H1 (cell line): ENCODE data around the gene KLK8. TPM values are rescaled to one million over a fixed set of nuclear protein-coding genes. Genes with fewer than 3 reads are reported as not detected.

Source experiments
- CTCF ChIA-PET: fragments of 300-600 bp; sonication (Branson Sonifier 250); formaldehyde crosslinking; loops from one replicate; lab custom pipeline; 2021; ENCODE audit not compliant: partially characterized antibody; lab: Charles Lee
- POLR2A ChIA-PET: fragments of 300-600 bp; sonication (Branson Sonifier 250); formaldehyde crosslinking; loops from one replicate; lab custom pipeline; 2021; ENCODE audit warnings: inconsistent platforms; ENCODE audit not compliant: partially characterized antibody; lab: Charles Lee
- DNase-seq, 2 experiments: peaks; one replicate each; pipeline versions ENCODE4 v3.0.0 to v3.0.0-alpha.2; 2010 to 2022; ENCODE audit warnings: low spot score in 2 of 2, low read depth in 1 of 2, mixed read lengths in 1 of 2
- FAIRE-seq: peaks from 2 replicates; lab custom pipeline; 2011; peaks lifted over from hg19 to GRCh38; lab: Jason Lieb, UNC
- H2AFZ ChIP-seq: 2 replicates; pipeline ENCODE4 v1.8.1; 2012; ENCODE audit warnings: low read length, inconsistent platforms
- H2AK5ac ChIP-seq: 2 replicates; pipeline ENCODE4 v1.6.1; 2013; ENCODE audit warnings: low read depth, low read length
- H2BK120ac ChIP-seq: replicated peaks from 2 replicates; pipeline ENCODE3; 2013; ENCODE audit warnings: low read depth, low read length, inconsistent platforms
- H2BK12ac ChIP-seq: 2 replicates; pipeline ENCODE4 v1.6.1; 2013; ENCODE audit warnings: low read depth, low read length
- H2BK15ac ChIP-seq: 2 replicates; pipeline ENCODE4 v1.6.1; 2013; ENCODE audit warnings: low read length
- H2BK20ac ChIP-seq: 2 replicates; pipeline ENCODE4 v1.6.1; 2013; ENCODE audit warnings: low read length
- H2BK5ac ChIP-seq: 2 replicates; pipeline ENCODE4 v1.6.1; 2013; ENCODE audit warnings: low read depth, low read length
- H3K14ac ChIP-seq: 2 replicates; pipeline ENCODE4 v1.6.1; 2013; ENCODE audit warnings: inconsistent platforms; ENCODE audit not compliant: insufficient read length
- H3K18ac ChIP-seq: 2 replicates; pipeline ENCODE4 v1.6.1; 2013; ENCODE audit warnings: low read length; ENCODE audit errors: extremely low read depth
- H3K23ac ChIP-seq: 2 replicates; pipeline ENCODE4 v1.6.1; 2013; ENCODE audit warnings: inconsistent platforms; ENCODE audit not compliant: insufficient read length
- H3K23me2 ChIP-seq: 2 replicates; pipeline ENCODE4 v1.6.1; 2013; ENCODE audit warnings: low read depth, low read length
- H3K27ac ChIP-seq: 2 replicates; pipeline ENCODE4 v1.6.1; 2011; ENCODE audit warnings: low read depth, low read length, inconsistent platforms
- H3K27me3 ChIP-seq, 4 experiments: replicated peaks in 1 of 4; 1 replicate in 1 of 4; 2 replicates in 3 of 4; pipeline versions ENCODE4 v1.6.1 to v1.8.1; 2011 to 2013; ENCODE audit warnings: low read length in 3 of 4, mild to moderate bottlenecking in 3 of 4, inconsistent platforms in 2 of 4, mixed read lengths in 2 of 4, moderate library complexity in 1 of 4; ENCODE audit not compliant: control insufficient read depth in 3 of 4, insufficient read depth in 3 of 4; ENCODE audit errors: extremely low read depth in 1 of 4
- H3K36me3 ChIP-seq, 4 experiments: 2 replicates each; pipeline versions ENCODE4 v1.6.1 to v1.8.1; 2011 to 2013; ENCODE audit warnings: mild to moderate bottlenecking in 4 of 4, low read length in 3 of 4, moderate library complexity in 2 of 4, control low read depth in 1 of 4, inconsistent platforms in 1 of 4; ENCODE audit not compliant: insufficient read depth in 4 of 4, control insufficient read depth in 2 of 4
- H3K4ac ChIP-seq: replicated peaks from 2 replicates; pipeline ENCODE3; 2013; ENCODE audit warnings: low read length, low read depth, mixed read lengths, inconsistent platforms; ENCODE audit not compliant: insufficient read length
- H3K4me1 ChIP-seq, 4 experiments: replicated peaks in 1 of 4; 1 replicate in 1 of 4; 2 replicates in 3 of 4; pipeline versions ENCODE4 v1.6.1 to v1.8.1; 2011 to 2013; ENCODE audit warnings: low read length in 3 of 4, inconsistent platforms in 2 of 4, mixed read lengths in 1 of 4; ENCODE audit not compliant: insufficient read depth in 4 of 4, control insufficient read depth in 3 of 4
- H3K4me2 ChIP-seq, 2 experiments: 2 replicates each; pipeline versions ENCODE4 v1.6.1 to v1.8.1; 2011 to 2013; ENCODE audit warnings: low read depth in 2 of 2, low read length in 2 of 2, control low read depth in 1 of 2, inconsistent platforms in 1 of 2, mild to moderate bottlenecking in 1 of 2; ENCODE audit not compliant: insufficient read depth in 1 of 2
- H3K4me3 ChIP-seq, 4 experiments: fragments of 200-600, 300-600 bp in 1 of 4; sonication (generic), shearing (Covaris generic), sonication (Bioruptor Twin) in 1 of 4; 2 replicates each; pipeline versions ENCODE4 v1.5.1 to v1.8.1; 2011 to 2016; ENCODE audit warnings: low read length in 4 of 4, low read depth in 3 of 4, control low read depth in 2 of 4, inconsistent platforms in 2 of 4, mild to moderate bottlenecking in 2 of 4, mixed read lengths in 1 of 4, moderate library complexity in 1 of 4; ENCODE audit not compliant: insufficient read depth in 2 of 4; ENCODE audit errors: extremely low read depth in 1 of 4
- H3K56ac ChIP-seq: replicated peaks from 2 replicates; pipeline ENCODE3; 2013; ENCODE audit warnings: low read depth, mild to moderate bottlenecking, mixed read lengths, low read length, inconsistent platforms; ENCODE audit not compliant: insufficient read length
- H3K79me1 ChIP-seq: 2 replicates; pipeline ENCODE4 v1.6.1; 2013; ENCODE audit warnings: low read depth, low read length, control low read depth
- H3K79me2 ChIP-seq, 2 experiments: 2 replicates each; pipeline versions ENCODE4 v1.6.1 to v1.8.1; 2012 to 2013; ENCODE audit warnings: low read length in 2 of 2, mild to moderate bottlenecking in 2 of 2, inconsistent platforms in 1 of 2; ENCODE audit not compliant: insufficient read depth in 2 of 2, control insufficient read depth in 1 of 2
- H3K9ac ChIP-seq, 4 experiments: replicated peaks in 1 of 4; 1 replicate in 1 of 4; 2 replicates in 3 of 4; pipeline versions ENCODE4 v1.6.1 to v1.8.1; 2011 to 2013; ENCODE audit warnings: low read depth in 3 of 4, low read length in 3 of 4, control low read depth in 2 of 4, mild to moderate bottlenecking in 2 of 4, moderate library complexity in 2 of 4, inconsistent platforms in 1 of 4; ENCODE audit errors: extremely low read depth in 1 of 4
- H3K9me3 ChIP-seq, 2 experiments: 2 replicates each; pipeline versions ENCODE4 v1.6.1 to v1.8.1; 2012 to 2013; ENCODE audit warnings: mild to moderate bottlenecking in 2 of 2, moderate library complexity in 2 of 2, control low read depth in 1 of 2, inconsistent platforms in 1 of 2, low read depth in 1 of 2, low read length in 1 of 2, mixed read lengths in 1 of 2; ENCODE audit not compliant: insufficient read depth in 2 of 2
- H4K20me1 ChIP-seq, 2 experiments: replicated peaks in 1 of 2; 2 replicates each; pipeline versions ENCODE3 to v1.8.1; 2011 to 2013; ENCODE audit warnings: inconsistent platforms in 2 of 2, low read length in 2 of 2, mild to moderate bottlenecking in 1 of 2; ENCODE audit not compliant: insufficient read depth in 2 of 2, control insufficient read depth in 1 of 2
- H4K5ac ChIP-seq: 2 replicates; pipeline ENCODE4 v1.6.1; 2013; ENCODE audit warnings: low read length, low read depth, mixed read lengths, inconsistent platforms; ENCODE audit not compliant: insufficient read length
- H4K8ac ChIP-seq: 2 replicates; pipeline ENCODE4 v1.8.0; 2013; ENCODE audit warnings: mild to moderate bottlenecking, moderate library complexity, low read length, inconsistent platforms; ENCODE audit not compliant: insufficient read depth; ENCODE audit errors: extremely low read depth
- H4K91ac ChIP-seq: replicated peaks from 2 replicates; pipeline ENCODE3; 2013; ENCODE audit warnings: low read length, mixed read lengths, inconsistent platforms; ENCODE audit not compliant: insufficient read length
- PHF8 ChIP-seq: fragments of 200-600 bp; sonication (generic); conservative IDR thresholded peaks from 2 replicates; pipeline ENCODE4 v1.7.1; 2012; ENCODE audit warnings: low read depth, mild to moderate bottlenecking, inconsistent platforms, low read length, moderate library complexity
- SP1 ChIP-seq: IDR thresholded peaks from 2 replicates; pipeline ENCODE4 v1.6.1; 2011; ENCODE audit warnings: low read depth, low read length
- whole genome bisulfite sequencing, 2 experiments: shearing (Covaris generic) in 1 of 2; methylation state at CpG; one replicate each; pipeline versions ENCODE4 v1.1.6 to v1.1.7; 2013 to 2015; ENCODE audit warnings: low lambda C conversion rate in 2 of 2, mixed read lengths in 2 of 2, inconsistent platforms in 1 of 2, low coverage in 1 of 2, missing lambda C conversion rate in 1 of 2; ENCODE audit not compliant: insufficient replicate concordance in 2 of 2, insufficient coverage in 1 of 2, insufficient read length in 1 of 2; ENCODE audit errors: extremely low coverage in 1 of 2, missing lambda C conversion rate in 1 of 2; 5-methylcytosine and 5-hydroxymethylcytosine counted together
- polyA plus RNA-seq, 7 experiments: library from polyadenylated mRNA; depleted of rRNA in 3 of 7; stranded (reverse) in 5 of 7; unstranded in 2 of 7; fragments of >200 nt in 5 of 7; fragments of 200-250 nt in 2 of 7; gene quantifications; 1 replicate in 5 of 7; 2 replicates in 1 of 7; 4 replicates in 1 of 7; pipeline versions ENCODE4 v1.2.1 to v1.2.3, GENCODE V29; 2011 to 2013; ENCODE audit warnings: missing spikeins in 2 of 7, mixed read lengths in 2 of 7
- total RNA-seq: library from RNA; stranded (reverse); fragmentation: NEBNext Ultra II Directional; extraction: Animal tissue kit (Norgen Biotek cat#: 25700); gene quantifications from 2 replicates; pipeline ENCODE4 v1.2.1, GENCODE V29; 2021

Gene KLK8
- total and polyA plus RNA-seq, 2 of the 8 experiments (the other 6 are each of a cell fraction or from before 2014, with no cell fraction given), result 2.9 to 3.6 TPM

GRCh38 chr19:50998061-50998460, 3.3 kb downstream of the KLK8 start:
- Histone ChIP-seq H3K23ac (no peak overlapping the region), H2AFZ (no peak overlapping the region), H3K9me3 (no peaks in the 10 kb centered on the region), H4K91ac (no peak overlapping the region), H2BK120ac (no peak overlapping the region), H3K27ac (no peak overlapping the region), H2BK5ac (no peak overlapping the region), H2BK12ac (no peak overlapping the region), H4K8ac (no peak overlapping the region), H4K5ac (no peak overlapping the region), H3K56ac (no peak overlapping the region), H3K23me2 (no peaks in the 10 kb centered on the region), H3K18ac (no peak overlapping the region), H2BK15ac (no peak overlapping the region), H3K79me1 (no peaks in the 10 kb centered on the region), H2BK20ac (no peak overlapping the region), H3K4me1 (peaks cover 0 to 20% (median 6%) of the 10 kb centered on the region in 4 experiments; a peak in 6 of 7 replicates), H3K79me2 (no peaks in the 10 kb centered on the region), H3K14ac (no peak overlapping the region), H3K36me3 (no peaks in the 10 kb centered on the region), H4K20me1 (no peaks in the 10 kb centered on the region), H3K4ac (no peak overlapping the region), H3K9ac (no peak overlapping the region), H3K27me3 (no peaks in the 10 kb centered on the region; a peak in 1 of 7 replicates), H3K4me2 (no peak overlapping the region), H2AK5ac (no peak overlapping the region), H3K4me3 (no peak overlapping the region)
- CTCF ChIA-PET, result interaction anchor here (1.1 to 3.6 kb wide), 3 partner anchors 15 to 76 kb away, joined by 3 to 19 read pairs (median 5); no protein-coding TSS in a partner anchor
- POLR2A ChIA-PET, result no interaction called here
- no peak for TF ChIP-seq PHF8
- TF ChIP-seq SP1, result no peak
- FAIRE-seq (no peak), DNase-seq (no peak)
- WGBS, 2 experiments, result 75 to 100% methylated on average over 2 to 5 of the region's 5 CpGs
